CD8-positive, alpha-beta memory T cell (primary cell): Measurements from ENCODE around the gene ELMO2. TPM values are rescaled to one million over a fixed set of nuclear protein-coding genes. Genes with fewer than 3 reads are reported as not detected.
A peak's percentile ranks its signal among the peaks of the same experiment; 100 is the strongest.

ENCODE experiments used
- CTCF ChIA-PET: fragments of 350-600 bp; sonication (Branson Sonifier 250); formaldehyde crosslinking; loops from one replicate; lab custom pipeline; 2021; ENCODE audit warnings: antibody characterized with exemption; lab: Charles Lee
- POLR2A ChIA-PET: fragments of 350-600 bp; sonication (Branson Sonifier 250); formaldehyde crosslinking; loops from one replicate; lab custom pipeline; 2021; ENCODE audit warnings: antibody characterized with exemption; lab: Charles Lee
- DNase-seq, 5 donors: peaks; one replicate each; pipeline versions ENCODE4 v3.0.0 to v3.0.0-alpha.2; 2020 to 2022; ENCODE audit warnings: mixed read lengths in 1 of 5
- H3K27ac ChIP-seq: one replicate; pipeline ENCODE4 v1.7.0; 2013; ENCODE audit warnings: low read depth, mild to moderate bottlenecking, low read length, moderate library complexity
- H3K27me3 ChIP-seq: 2 replicates; pipeline ENCODE4 v1.7.0; 2013; ENCODE audit warnings: low read length, mild to moderate bottlenecking; ENCODE audit not compliant: insufficient read depth, poor library complexity, severe bottlenecking
- H3K36me3 ChIP-seq: 2 replicates; pipeline ENCODE4 v1.7.0; 2013; ENCODE audit warnings: mild to moderate bottlenecking, low read length, moderate library complexity; ENCODE audit not compliant: insufficient read depth
- H3K4me1 ChIP-seq: 2 replicates; pipeline ENCODE4 v1.7.0; 2013; ENCODE audit warnings: mild to moderate bottlenecking, low read length, moderate library complexity; ENCODE audit not compliant: insufficient read depth
- H3K4me3 ChIP-seq: 2 replicates; pipeline ENCODE4 v1.7.0; 2013; ENCODE audit warnings: mild to moderate bottlenecking, low read length
- H3K9me3 ChIP-seq: 2 replicates; pipeline ENCODE4 v1.7.0; 2013; ENCODE audit warnings: mild to moderate bottlenecking, low read length
- H3K27ac Mint-ChIP-seq, 8 donors: one replicate each; pipeline ENCODE4 v1.8.0; 2020 to 2021; ENCODE audit warnings: mixed read lengths in 8 of 8, mild to moderate bottlenecking in 6 of 8, inconsistent platforms in 3 of 8, moderate library complexity in 3 of 8
- H3K27me3 Mint-ChIP-seq, 2 donors: one replicate each; pipeline ENCODE4 v1.8.0; 2020 to 2021; ENCODE audit warnings: mixed read lengths in 2 of 2, mild to moderate bottlenecking in 1 of 2, moderate library complexity in 1 of 2
- H3K36me3 Mint-ChIP-seq, 3 donors: one replicate each; pipeline ENCODE4 v1.8.0; 2020 to 2021; ENCODE audit warnings: mixed read lengths in 3 of 3, inconsistent platforms in 1 of 3, mild to moderate bottlenecking in 1 of 3
- H3K4me1 Mint-ChIP-seq, 3 donors: one replicate each; pipeline ENCODE4 v1.8.0; 2020 to 2021; ENCODE audit warnings: mixed read lengths in 3 of 3, inconsistent platforms in 1 of 3, mild to moderate bottlenecking in 1 of 3
- H3K4me3 Mint-ChIP-seq, 7 donors: one replicate each; pipeline ENCODE4 v1.8.0; 2020 to 2021; ENCODE audit warnings: mixed read lengths in 7 of 7, mild to moderate bottlenecking in 6 of 7, moderate library complexity in 4 of 7, inconsistent platforms in 2 of 7
- H3K9me3 Mint-ChIP-seq, 5 donors: one replicate each; pipeline ENCODE4 v1.8.0; 2020 to 2022; ENCODE audit warnings: mixed read lengths in 5 of 5, mild to moderate bottlenecking in 3 of 5, moderate library complexity in 2 of 5, inconsistent platforms in 1 of 5
- polyA plus RNA-seq: library from polyadenylated mRNA; unstranded; fragments of 300-500 nt; fragmentation: Illumina TruSeq; gene quantifications from one replicate; pipeline ENCODE4 v1.2.3, GENCODE V29; 2021
- total RNA-seq, 2 experiments: library from RNA; stranded (reverse); gene quantifications; one replicate each; pipeline ENCODE4 v1.2.3, GENCODE V29; 2021

The ELMO2 gene
- total and polyA plus RNA-seq, 3 experiments from 2014 or later, result 59.5 to 84.3 (median 68.2) TPM

- POLR2A ChIA-PET, result interaction anchor here (1.0 to 1.5 kb wide), 2 partner anchors 16 to 59 kb away, joined by 3 to 4 read pairs; partner anchors contain the start of gene ELMO2
- DNase-seq, result no peak
- H3K4me1 ChIP-seq, result peaks cover 10% of the 10 kb centered on the region
- no peak overlapping the region for H3K27ac ChIP-seq
- peaks cover 11% of the 10 kb centered on the region for H3K36me3 ChIP-seq
- Mint-ChIP-seq H3K36me3 (peaks cover 0 to 55% (median 0%) of the 10 kb centered on the region in 3 donors), H3K4me1 (peaks cover 11 to 25% (median 22%) of the 10 kb centered on the region in 3 donors), H3K27ac (peak overlapping the region in 2 of 8 donors; percentile 47 to 91), H3K9me3 (no peaks in the 10 kb centered on the region), H3K4me3 (no peak overlapping the region), H3K27me3 (no peaks in the 10 kb centered on the region)
- no peaks in the 10 kb centered on the region for H3K27me3 ChIP-seq
- H3K9me3 ChIP-seq, result no peaks in the 10 kb centered on the region
- H3K4me3 ChIP-seq, result no peak overlapping the region
- CTCF ChIA-PET, result interaction anchor here (0.8 to 1.5 kb wide), 8 partner anchors 11 to 333 kb away, joined by 3 to 13 read pairs (median 4); partner anchors contain the start of gene CDH22
Observed at GRCh38 chr20:46347841-46348803, 58.3 kb downstream of the ELMO2 start.

- Histone ChIP-seq H3K27ac (no peak overlapping the region), H3K4me1 (peaks cover 23% of the 10 kb centered on the region), H3K27me3 (peaks cover 6% of the 10 kb centered on the region), H3K36me3 (peaks cover 7% of the 10 kb centered on the region), H3K4me3 (no peak overlapping the region), H3K9me3 (no peaks in the 10 kb centered on the region)
- H3K4me1 Mint-ChIP-seq, result peaks cover 18 to 39% (median 28%) of the 10 kb centered on the region in 3 donors
- no peaks in the 10 kb centered on the region for H3K9me3 Mint-ChIP-seq
- H3K4me3 Mint-ChIP-seq, result no peak overlapping the region
- ChIA-PET POLR2A (interaction anchor here (1.5 kb wide), 1 partner anchor 60 kb away, joined by 3 read pairs; the partner anchor contains the start of gene ELMO2), CTCF (no interaction called here)
- DNase-seq, result no peak
- peak overlapping the region in 3 of 8 donors; percentile 19 to 69 (median 59) for H3K27ac Mint-ChIP-seq
- peaks cover 0 to 44% (median 0%) of the 10 kb centered on the region in 3 donors for H3K36me3 Mint-ChIP-seq
- H3K27me3 Mint-ChIP-seq, result no peaks in the 10 kb centered on the region
Observed at GRCh38 chr20:46346770-46347169, 59.6 kb downstream of the ELMO2 start.

- ChIA-PET POLR2A (interaction anchor here (0.7 kb wide), 1 partner anchor 17 kb away, joined by 3 read pairs; no protein-coding TSS in a partner anchor), CTCF (no interaction called here)
- peaks cover 23% of the 10 kb centered on the region for H3K4me1 ChIP-seq
- peak overlapping the region in 2 of 7 donors; percentile 3 to 23 for H3K4me3 Mint-ChIP-seq
- H3K9me3 ChIP-seq, result no peaks in the 10 kb centered on the region
- H3K4me3 ChIP-seq, result no peak overlapping the region
- no peak for DNase-seq
- peak overlapping the region in 2 of 8 donors; percentile 40 to 64 for H3K27ac Mint-ChIP-seq
- H3K27ac ChIP-seq, result no peak overlapping the region
- H3K27me3 Mint-ChIP-seq, result peaks cover 4 to 6% of the 10 kb centered on the region in 2 donors
- no peaks in the 10 kb centered on the region for H3K9me3 Mint-ChIP-seq
- no peaks in the 10 kb centered on the region for H3K36me3 ChIP-seq
- H3K27me3 ChIP-seq, result peaks cover 6% of the 10 kb centered on the region
- H3K4me1 Mint-ChIP-seq, result peaks cover 18 to 40% (median 28%) of the 10 kb centered on the region in 3 donors
- H3K36me3 Mint-ChIP-seq, result peaks cover 0 to 25% (median 0%) of the 10 kb centered on the region in 3 donors
Observed at GRCh38 chr20:46344488-46345162, 61.8 kb downstream of the ELMO2 start.

GRCh38 chr20:46343975-46344357 lies 62.4 kb downstream of the ELMO2 start:
- H3K27me3 Mint-ChIP-seq, result peaks cover 8 to 11% of the 10 kb centered on the region in 2 donors
- H3K4me1 Mint-ChIP-seq, result peaks cover 18 to 39% (median 25%) of the 10 kb centered on the region in 3 donors
- Histone ChIP-seq H3K4me3 (no peak overlapping the region), H3K36me3 (no peaks in the 10 kb centered on the region), H3K27me3 (peaks cover 6% of the 10 kb centered on the region), H3K9me3 (no peaks in the 10 kb centered on the region), H3K4me1 (peaks cover 23% of the 10 kb centered on the region), H3K27ac (no peak overlapping the region)
- DNase-seq, result no peak
- ChIA-PET CTCF (no interaction called here), POLR2A (interaction anchor here (0.7 to 1.0 kb wide), 2 partner anchors 10 to 17 kb away, joined by 3 read pairs; no protein-coding TSS in a partner anchor)
- H3K4me3 Mint-ChIP-seq, result peak overlapping the region in 2 of 7 donors; percentile 54 to 65
- peak overlapping the region in 1 of 8 donors; percentile 22 for H3K27ac Mint-ChIP-seq
- peaks cover 0 to 19% (median 0%) of the 10 kb centered on the region in 3 donors for H3K36me3 Mint-ChIP-seq
- no peaks in the 10 kb centered on the region for H3K9me3 Mint-ChIP-seq

- Mint-ChIP-seq H3K4me1 (peaks cover 18 to 37% (median 22%) of the 10 kb centered on the region in 3 donors), H3K27ac (peak overlapping the region in 4 of 8 donors; percentile 6 to 80 (median 40)), H3K27me3 (peaks cover 8 to 16% of the 10 kb centered on the region in 2 donors), H3K36me3 (peaks cover 0 to 14% (median 0%) of the 10 kb centered on the region in 3 donors), H3K9me3 (no peaks in the 10 kb centered on the region), H3K4me3 (peak overlapping the region; percentile 39 to 83 (median 65))
- peak overlapping the region; percentile 38 for H3K4me3 ChIP-seq
- H3K27ac ChIP-seq, result no peak overlapping the region
- peaks cover 23% of the 10 kb centered on the region for H3K4me1 ChIP-seq
- H3K9me3 ChIP-seq, result no peaks in the 10 kb centered on the region
- POLR2A ChIA-PET, result interaction anchor here (1.0 to 1.1 kb wide), 2 partner anchors 10 to 20 kb away, joined by 3 read pairs; no protein-coding TSS in a partner anchor
- H3K27me3 ChIP-seq, result peaks cover 8% of the 10 kb centered on the region
- no peaks in the 10 kb centered on the region for H3K36me3 ChIP-seq
- no peak for DNase-seq
- CTCF ChIA-PET, result interaction anchor here (1.1 kb wide), 1 partner anchor 79 kb away, joined by 4 read pairs; no protein-coding TSS in a partner anchor
Observed at GRCh38 chr20:46343348-46343974, 63.0 kb downstream of the ELMO2 start.

GRCh38 chr20:46342451-46343347 lies 63.7 kb downstream of the ELMO2 start:
- ChIA-PET POLR2A (interaction anchor here (1.0 to 1.1 kb wide), 2 partner anchors 9 to 21 kb away, joined by 3 read pairs; no protein-coding TSS in a partner anchor), CTCF (interaction anchor here (1.1 kb wide), 1 partner anchor 80 kb away, joined by 4 read pairs; no protein-coding TSS in a partner anchor)
- DNase-seq, result no peak
- peaks cover 15% of the 10 kb centered on the region for H3K27me3 ChIP-seq
- no peaks in the 10 kb centered on the region for H3K9me3 ChIP-seq
- peaks cover 8 to 23% of the 10 kb centered on the region in 2 donors for H3K27me3 Mint-ChIP-seq
- peak overlapping the region; percentile 39 to 83 (median 65) for H3K4me3 Mint-ChIP-seq
- H3K4me3 ChIP-seq, result peak overlapping the region; percentile 38
- H3K9me3 Mint-ChIP-seq, result no peaks in the 10 kb centered on the region
- H3K4me1 ChIP-seq, result peaks cover 23% of the 10 kb centered on the region
- peaks cover 0 to 13% (median 0%) of the 10 kb centered on the region in 3 donors for H3K36me3 Mint-ChIP-seq
- H3K27ac Mint-ChIP-seq, result peak overlapping the region in 4 of 8 donors; percentile 6 to 80 (median 40)
- H3K4me1 Mint-ChIP-seq, result peaks cover 18 to 37% (median 22%) of the 10 kb centered on the region in 3 donors
- no peak overlapping the region for H3K27ac ChIP-seq
- H3K36me3 ChIP-seq, result no peaks in the 10 kb centered on the region
